H1 (cell line): ENCODE measurements around the gene ACER1. TPM values are rescaled to one million over a fixed set of nuclear protein-coding genes. Genes with fewer than 3 reads are reported as not detected.
"Not testable (repeated sequence)": the region's sequence is repeated elsewhere in the genome, so short reads cannot be mapped to it uniquely, and the experiment has no call there.

Source experiments
- CTCF ChIA-PET: fragments of 300-600 bp; sonication (Branson Sonifier 250); formaldehyde crosslinking; loops from one replicate; lab custom pipeline; 2021; ENCODE audit not compliant: partially characterized antibody; lab: Charles Lee
- POLR2A ChIA-PET: fragments of 300-600 bp; sonication (Branson Sonifier 250); formaldehyde crosslinking; loops from one replicate; lab custom pipeline; 2021; ENCODE audit warnings: inconsistent platforms; ENCODE audit not compliant: partially characterized antibody; lab: Charles Lee
- DNase-seq, 2 experiments: peaks; one replicate each; pipeline versions ENCODE4 v3.0.0 to v3.0.0-alpha.2; 2010 to 2022; ENCODE audit warnings: low spot score in 2 of 2, low read depth in 1 of 2, mixed read lengths in 1 of 2
- FAIRE-seq: peaks from 2 replicates; lab custom pipeline; 2011; peaks lifted over from hg19 to GRCh38; lab: Jason Lieb, UNC
- H2AFZ ChIP-seq: 2 replicates; pipeline ENCODE4 v1.8.1; 2012; ENCODE audit warnings: low read length, inconsistent platforms
- H2AK5ac ChIP-seq: 2 replicates; pipeline ENCODE4 v1.6.1; 2013; ENCODE audit warnings: low read depth, low read length
- H2BK120ac ChIP-seq: replicated peaks from 2 replicates; pipeline ENCODE3; 2013; ENCODE audit warnings: low read depth, low read length, inconsistent platforms
- H2BK12ac ChIP-seq: 2 replicates; pipeline ENCODE4 v1.6.1; 2013; ENCODE audit warnings: low read depth, low read length
- H2BK15ac ChIP-seq: 2 replicates; pipeline ENCODE4 v1.6.1; 2013; ENCODE audit warnings: low read length
- H2BK20ac ChIP-seq: 2 replicates; pipeline ENCODE4 v1.6.1; 2013; ENCODE audit warnings: low read length
- H2BK5ac ChIP-seq: 2 replicates; pipeline ENCODE4 v1.6.1; 2013; ENCODE audit warnings: low read depth, low read length
- H3K14ac ChIP-seq: 2 replicates; pipeline ENCODE4 v1.6.1; 2013; ENCODE audit warnings: inconsistent platforms; ENCODE audit not compliant: insufficient read length
- H3K18ac ChIP-seq: 2 replicates; pipeline ENCODE4 v1.6.1; 2013; ENCODE audit warnings: low read length; ENCODE audit errors: extremely low read depth
- H3K23ac ChIP-seq: 2 replicates; pipeline ENCODE4 v1.6.1; 2013; ENCODE audit warnings: inconsistent platforms; ENCODE audit not compliant: insufficient read length
- H3K23me2 ChIP-seq: 2 replicates; pipeline ENCODE4 v1.6.1; 2013; ENCODE audit warnings: low read depth, low read length
- H3K27ac ChIP-seq: 2 replicates; pipeline ENCODE4 v1.6.1; 2011; ENCODE audit warnings: low read depth, low read length, inconsistent platforms
- H3K27me3 ChIP-seq, 4 experiments: replicated peaks in 1 of 4; 1 replicate in 1 of 4; 2 replicates in 3 of 4; pipeline versions ENCODE4 v1.6.1 to v1.8.1; 2011 to 2013; ENCODE audit warnings: low read length in 3 of 4, mild to moderate bottlenecking in 3 of 4, inconsistent platforms in 2 of 4, mixed read lengths in 2 of 4, moderate library complexity in 1 of 4; ENCODE audit not compliant: control insufficient read depth in 3 of 4, insufficient read depth in 3 of 4; ENCODE audit errors: extremely low read depth in 1 of 4
- H3K36me3 ChIP-seq, 4 experiments: 2 replicates each; pipeline versions ENCODE4 v1.6.1 to v1.8.1; 2011 to 2013; ENCODE audit warnings: mild to moderate bottlenecking in 4 of 4, low read length in 3 of 4, moderate library complexity in 2 of 4, control low read depth in 1 of 4, inconsistent platforms in 1 of 4; ENCODE audit not compliant: insufficient read depth in 4 of 4, control insufficient read depth in 2 of 4
- H3K4ac ChIP-seq: replicated peaks from 2 replicates; pipeline ENCODE3; 2013; ENCODE audit warnings: low read length, low read depth, mixed read lengths, inconsistent platforms; ENCODE audit not compliant: insufficient read length
- H3K4me1 ChIP-seq, 4 experiments: replicated peaks in 1 of 4; 1 replicate in 1 of 4; 2 replicates in 3 of 4; pipeline versions ENCODE4 v1.6.1 to v1.8.1; 2011 to 2013; ENCODE audit warnings: low read length in 3 of 4, inconsistent platforms in 2 of 4, mixed read lengths in 1 of 4; ENCODE audit not compliant: insufficient read depth in 4 of 4, control insufficient read depth in 3 of 4
- H3K4me2 ChIP-seq, 2 experiments: 2 replicates each; pipeline versions ENCODE4 v1.6.1 to v1.8.1; 2011 to 2013; ENCODE audit warnings: low read depth in 2 of 2, low read length in 2 of 2, control low read depth in 1 of 2, inconsistent platforms in 1 of 2, mild to moderate bottlenecking in 1 of 2; ENCODE audit not compliant: insufficient read depth in 1 of 2
- H3K4me3 ChIP-seq, 4 experiments: fragments of 200-600, 300-600 bp in 1 of 4; sonication (generic), shearing (Covaris generic), sonication (Bioruptor Twin) in 1 of 4; 2 replicates each; pipeline versions ENCODE4 v1.5.1 to v1.8.1; 2011 to 2016; ENCODE audit warnings: low read length in 4 of 4, low read depth in 3 of 4, control low read depth in 2 of 4, inconsistent platforms in 2 of 4, mild to moderate bottlenecking in 2 of 4, mixed read lengths in 1 of 4, moderate library complexity in 1 of 4; ENCODE audit not compliant: insufficient read depth in 2 of 4; ENCODE audit errors: extremely low read depth in 1 of 4
- H3K56ac ChIP-seq: replicated peaks from 2 replicates; pipeline ENCODE3; 2013; ENCODE audit warnings: low read depth, mild to moderate bottlenecking, mixed read lengths, low read length, inconsistent platforms; ENCODE audit not compliant: insufficient read length
- H3K79me1 ChIP-seq: 2 replicates; pipeline ENCODE4 v1.6.1; 2013; ENCODE audit warnings: low read depth, low read length, control low read depth
- H3K79me2 ChIP-seq, 2 experiments: 2 replicates each; pipeline versions ENCODE4 v1.6.1 to v1.8.1; 2012 to 2013; ENCODE audit warnings: low read length in 2 of 2, mild to moderate bottlenecking in 2 of 2, inconsistent platforms in 1 of 2; ENCODE audit not compliant: insufficient read depth in 2 of 2, control insufficient read depth in 1 of 2
- H3K9ac ChIP-seq, 4 experiments: replicated peaks in 1 of 4; 1 replicate in 1 of 4; 2 replicates in 3 of 4; pipeline versions ENCODE4 v1.6.1 to v1.8.1; 2011 to 2013; ENCODE audit warnings: low read depth in 3 of 4, low read length in 3 of 4, control low read depth in 2 of 4, mild to moderate bottlenecking in 2 of 4, moderate library complexity in 2 of 4, inconsistent platforms in 1 of 4; ENCODE audit errors: extremely low read depth in 1 of 4
- H3K9me3 ChIP-seq, 2 experiments: 2 replicates each; pipeline versions ENCODE4 v1.6.1 to v1.8.1; 2012 to 2013; ENCODE audit warnings: mild to moderate bottlenecking in 2 of 2, moderate library complexity in 2 of 2, control low read depth in 1 of 2, inconsistent platforms in 1 of 2, low read depth in 1 of 2, low read length in 1 of 2, mixed read lengths in 1 of 2; ENCODE audit not compliant: insufficient read depth in 2 of 2
- H4K20me1 ChIP-seq, 2 experiments: replicated peaks in 1 of 2; 2 replicates each; pipeline versions ENCODE3 to v1.8.1; 2011 to 2013; ENCODE audit warnings: inconsistent platforms in 2 of 2, low read length in 2 of 2, mild to moderate bottlenecking in 1 of 2; ENCODE audit not compliant: insufficient read depth in 2 of 2, control insufficient read depth in 1 of 2
- H4K5ac ChIP-seq: 2 replicates; pipeline ENCODE4 v1.6.1; 2013; ENCODE audit warnings: low read length, low read depth, mixed read lengths, inconsistent platforms; ENCODE audit not compliant: insufficient read length
- H4K8ac ChIP-seq: 2 replicates; pipeline ENCODE4 v1.8.0; 2013; ENCODE audit warnings: mild to moderate bottlenecking, moderate library complexity, low read length, inconsistent platforms; ENCODE audit not compliant: insufficient read depth; ENCODE audit errors: extremely low read depth
- H4K91ac ChIP-seq: replicated peaks from 2 replicates; pipeline ENCODE3; 2013; ENCODE audit warnings: low read length, mixed read lengths, inconsistent platforms; ENCODE audit not compliant: insufficient read length
- WGBS, 2 experiments: shearing (Covaris generic) in 1 of 2; methylation state at CpG; one replicate each; pipeline versions ENCODE4 v1.1.6 to v1.1.7; 2013 to 2015; ENCODE audit warnings: low lambda C conversion rate in 2 of 2, mixed read lengths in 2 of 2, inconsistent platforms in 1 of 2, low coverage in 1 of 2, missing lambda C conversion rate in 1 of 2; ENCODE audit not compliant: insufficient replicate concordance in 2 of 2, insufficient coverage in 1 of 2, insufficient read length in 1 of 2; ENCODE audit errors: extremely low coverage in 1 of 2, missing lambda C conversion rate in 1 of 2; 5-methylcytosine and 5-hydroxymethylcytosine counted together
- polyA plus RNA-seq, 7 experiments: library from polyadenylated mRNA; depleted of rRNA in 3 of 7; stranded (reverse) in 5 of 7; unstranded in 2 of 7; fragments of >200 nt in 5 of 7; fragments of 200-250 nt in 2 of 7; gene quantifications; 1 replicate in 5 of 7; 2 replicates in 1 of 7; 4 replicates in 1 of 7; pipeline versions ENCODE4 v1.2.1 to v1.2.3, GENCODE V29; 2011 to 2013; ENCODE audit warnings: missing spikeins in 2 of 7, mixed read lengths in 2 of 7
- total RNA-seq: library from RNA; stranded (reverse); fragmentation: NEBNext Ultra II Directional; extraction: Animal tissue kit (Norgen Biotek cat#: 25700); gene quantifications from 2 replicates; pipeline ENCODE4 v1.2.1, GENCODE V29; 2021

The ACER1 gene
- total and polyA plus RNA-seq, 2 of the 8 experiments (the other 6 are each of a cell fraction or from before 2014, with no cell fraction given), result 0.05 TPM; not detected in 1

DNA sequence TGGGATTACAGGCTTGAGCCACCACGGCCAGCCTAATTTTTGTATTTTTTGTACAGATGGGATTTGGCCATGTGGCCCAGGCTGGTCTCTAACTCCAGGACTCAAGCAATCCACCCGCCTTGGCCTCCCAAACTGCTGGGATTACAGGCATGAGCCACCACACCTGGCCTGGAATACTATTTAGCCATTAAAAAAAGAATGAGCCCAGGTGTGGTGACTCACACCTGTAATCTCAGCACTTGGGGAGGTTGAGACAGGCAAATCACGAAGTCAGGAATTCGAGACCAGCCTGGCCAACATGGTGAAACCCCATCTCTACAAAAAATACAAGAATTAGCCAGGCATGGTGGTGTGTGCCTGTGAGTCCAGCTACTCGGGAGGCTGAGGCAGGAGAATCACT, 17.8 kb downstream of the ACER1 start:
- H3K79me1 ChIP-seq, H3K27me3 ChIP-seq, H3K14ac ChIP-seq, H3K9ac ChIP-seq, H4K91ac ChIP-seq, H2BK15ac ChIP-seq, H3K23me2 ChIP-seq, H3K4me1 ChIP-seq, H3K36me3 ChIP-seq, H3K56ac ChIP-seq, CTCF ChIA-PET, H3K4ac ChIP-seq, H3K23ac ChIP-seq, H3K27ac ChIP-seq, H2AFZ ChIP-seq, H4K20me1 ChIP-seq, H4K5ac ChIP-seq, H2BK20ac ChIP-seq, H2BK120ac ChIP-seq, H2AK5ac ChIP-seq, POLR2A ChIA-PET, FAIRE-seq, H2BK5ac ChIP-seq, H2BK12ac ChIP-seq, H3K18ac ChIP-seq, H3K4me3 ChIP-seq, H4K8ac ChIP-seq, DNase-seq, H3K79me2 ChIP-seq, H3K4me2 ChIP-seq: not testable (repeated sequence)
- WGBS, 2 experiments, result 89% methylated on average over 5 of the region's 5 CpGs; no CpG with 5 or more reads in 1 of the 2 experiments
- H3K9me3 ChIP-seq, result peaks cover 31 to 46% of the 10 kb centered on the region in 2 experiments
